Transverse colon (tissue), 3 donors: Measurements from ENCODE around the gene GJA10.

ENCODE experiments used
- CTCF ChIP-seq, 5 experiments: fragments of 200-600 bp in 3 of 5; fragments of 450-650 bp in 2 of 5; sonication (generic) in 3 of 5; IDR thresholded peaks; 1 replicate in 2 of 5; 2 replicates in 3 of 5; pipeline ENCODE4 v1.5.1; 2016 to 2017; ENCODE audit warnings: antibody characterized with exemption in 5 of 5, inconsistent platforms in 3 of 5, mild to moderate bottlenecking in 2 of 5, moderate library complexity in 1 of 5
- EP300 ChIP-seq: sonication (generic); formaldehyde crosslinking; IDR thresholded peaks from one replicate; pipeline ENCODE4 v1.6.1; 2017; ENCODE audit warnings: antibody characterized with exemption, low read depth
- POLR2A ChIP-seq: fragments of 450-650 bp; IDR thresholded peaks from one replicate; pipeline ENCODE4 v1.6.1; 2016; ENCODE audit warnings: antibody characterized with exemption, mild to moderate bottlenecking, moderate library complexity

GRCh38 chr6:89941031-89941762 is 46.9 kb downstream of the GJA10 start:
- TF ChIP-seq POLR2A, result no peak
- TF ChIP-seq EP300, result no peak
- TF ChIP-seq CTCF (IDR thresholded peaks at IDR 0.05), result no peak
